Caco-2 (cell line): ENCODE data around the gene BDKRB2. TPM values are rescaled to one million over a fixed set of nuclear protein-coding genes. Genes with fewer than 3 reads are reported as not detected.

Experiments
- BruUV-seq: library from RNA; stranded (reverse); fragments of 400-500 nt; replicated peaks from 2 replicates; lab custom pipeline; 2021; lab: Mats Ljungman, UMichigan
- CTCF ChIA-PET: fragments of 300-600 bp; sonication (Branson Sonifier 250); formaldehyde crosslinking; loops from one replicate; lab custom pipeline; 2022; ENCODE audit warnings: antibody characterized with exemption; lab: Charles Lee
- POLR2A ChIA-PET: fragments of 300-600 bp; sonication (Branson Sonifier 250); formaldehyde crosslinking; loops from one replicate; lab custom pipeline; 2022; ENCODE audit warnings: antibody characterized with exemption; lab: Charles Lee
- DNase-seq, 2 experiments: peaks; one replicate each; pipeline versions ENCODE4 v3.0.0 to v3.0.0-alpha.2; 2020 to 2022
- H3K27me3 ChIP-seq: replicated peaks from 2 replicates; pipeline ENCODE4 v1.6.0; 2011; ENCODE audit warnings: low read length; ENCODE audit not compliant: control insufficient read depth, insufficient read depth
- H3K36me3 ChIP-seq: 2 replicates; pipeline ENCODE4 v1.5.1; 2011; ENCODE audit warnings: low read length; ENCODE audit not compliant: control insufficient read depth, insufficient read depth
- H3K4me1 ChIP-seq: fragments of 250-450 bp; sonication (Bioruptor Pico); 2 replicates; pipeline ENCODE4 v1.5.1; 2020; ENCODE audit warnings: mild to moderate bottlenecking
- H3K4me3 ChIP-seq: 2 replicates; pipeline ENCODE4 v1.5.1; 2011; ENCODE audit warnings: low read depth, mild to moderate bottlenecking, control low read depth, low read length
- H3K9me3 ChIP-seq: fragments of 250-450 bp; sonication (Bioruptor Pico); 2 replicates; pipeline ENCODE4 v1.5.1; 2020; ENCODE audit warnings: mild to moderate bottlenecking, moderate library complexity
- H3K27ac Mint-ChIP-seq: one replicate; pipeline ENCODE4 v1.8.0; 2022; ENCODE audit warnings: mixed read lengths; ENCODE audit not compliant: unreplicated experiment
- H3K27me3 Mint-ChIP-seq: one replicate; pipeline ENCODE4 v1.8.0; 2022; ENCODE audit warnings: mixed read lengths; ENCODE audit not compliant: insufficient read depth, unreplicated experiment
- H3K36me3 Mint-ChIP-seq: one replicate; pipeline ENCODE4 v1.8.0; 2022; ENCODE audit warnings: mild to moderate bottlenecking, mixed read lengths; ENCODE audit not compliant: insufficient read depth, unreplicated experiment
- H3K4me1 Mint-ChIP-seq: one replicate; pipeline ENCODE4 v1.8.0; 2022; ENCODE audit warnings: low read depth, mixed read lengths; ENCODE audit not compliant: unreplicated experiment
- H3K4me3 Mint-ChIP-seq: one replicate; pipeline ENCODE4 v1.8.0; 2022; ENCODE audit warnings: mild to moderate bottlenecking, moderate library complexity, mixed read lengths; ENCODE audit not compliant: unreplicated experiment
- H3K9me3 Mint-ChIP-seq: one replicate; pipeline ENCODE4 v1.8.0; 2022; ENCODE audit warnings: mixed read lengths; ENCODE audit not compliant: unreplicated experiment
- intact Hi-C: fragments of 100-400 bp; cut with micrococcal nuclease; formaldehyde crosslinking; loops from one replicate; pipeline ENCODE4 v1.10.0; 2022; ENCODE audit not compliant: unreplicated experiment
- total RNA-seq: library from RNA; stranded (reverse); gene quantifications from 2 replicates; pipeline ENCODE4 v1.2.3, GENCODE V29; 2022
- TF ChIP-seq, protein P1 (sequence below), 2 experiments: fragments of 200-600 bp in 1 of 2; IDR thresholded peaks; 1 replicate in 1 of 2; 2 replicates in 1 of 2; pipeline versions ENCODE4 v1.5.1 to v1.8.0; 2011 to 2022; ENCODE audit warnings: antibody characterized with exemption in 1 of 2, control low read depth in 1 of 2, inconsistent platforms in 1 of 2, low read depth in 1 of 2, low read length in 1 of 2, mild to moderate bottlenecking in 1 of 2, moderate library complexity in 1 of 2; ENCODE audit not compliant: insufficient read depth in 1 of 2, severe bottlenecking in 1 of 2, unreplicated experiment in 1 of 2

The BDKRB2 gene
- total RNA-seq, 1 experiment from 2014 or later: 2.0 TPM

DNA sequence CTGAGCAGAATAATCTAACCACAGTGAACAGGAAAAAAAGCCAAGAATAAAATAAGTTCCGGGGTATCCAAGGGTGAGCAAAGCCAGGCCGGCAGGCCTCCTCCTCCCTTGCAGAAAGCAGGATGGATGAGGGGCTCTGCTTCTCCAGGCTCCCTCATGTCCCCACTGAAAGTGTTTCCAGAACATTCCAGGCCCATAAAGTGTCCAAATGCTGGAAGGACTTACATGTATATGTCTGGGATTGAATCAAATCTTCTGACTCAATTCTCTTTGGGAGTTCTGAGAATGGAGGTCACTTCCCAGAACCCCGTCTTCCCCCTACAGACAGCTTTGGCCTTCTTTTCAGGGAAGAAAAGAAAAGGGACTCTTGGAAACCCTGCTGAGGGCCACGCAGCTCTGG, 26.4 kb downstream of the BDKRB2 start:
- no peaks in the 10 kb centered on the region for H3K4me1 Mint-ChIP-seq
- Histone ChIP-seq H3K9me3 (no peaks in the 10 kb centered on the region), H3K4me1 (0 out of 2 replicates have a peak, but pooled peaks cover 8% of the 10 kb centered on the region), H3K27me3 (no peaks in the 10 kb centered on the region), H3K36me3 (no peaks in the 10 kb centered on the region), H3K4me3 (no peak overlapping the region)
- POLR2A ChIA-PET: no interaction called here
- H3K9me3 Mint-ChIP-seq: no peaks in the 10 kb centered on the region
- intact Hi-C loops: no loop called here
- no peaks in the 10 kb centered on the region for H3K27me3 Mint-ChIP-seq
- no TSS peak for BruUV-seq
- H3K36me3 Mint-ChIP-seq: no peaks in the 10 kb centered on the region
- TF ChIP-seq, protein P1, sequence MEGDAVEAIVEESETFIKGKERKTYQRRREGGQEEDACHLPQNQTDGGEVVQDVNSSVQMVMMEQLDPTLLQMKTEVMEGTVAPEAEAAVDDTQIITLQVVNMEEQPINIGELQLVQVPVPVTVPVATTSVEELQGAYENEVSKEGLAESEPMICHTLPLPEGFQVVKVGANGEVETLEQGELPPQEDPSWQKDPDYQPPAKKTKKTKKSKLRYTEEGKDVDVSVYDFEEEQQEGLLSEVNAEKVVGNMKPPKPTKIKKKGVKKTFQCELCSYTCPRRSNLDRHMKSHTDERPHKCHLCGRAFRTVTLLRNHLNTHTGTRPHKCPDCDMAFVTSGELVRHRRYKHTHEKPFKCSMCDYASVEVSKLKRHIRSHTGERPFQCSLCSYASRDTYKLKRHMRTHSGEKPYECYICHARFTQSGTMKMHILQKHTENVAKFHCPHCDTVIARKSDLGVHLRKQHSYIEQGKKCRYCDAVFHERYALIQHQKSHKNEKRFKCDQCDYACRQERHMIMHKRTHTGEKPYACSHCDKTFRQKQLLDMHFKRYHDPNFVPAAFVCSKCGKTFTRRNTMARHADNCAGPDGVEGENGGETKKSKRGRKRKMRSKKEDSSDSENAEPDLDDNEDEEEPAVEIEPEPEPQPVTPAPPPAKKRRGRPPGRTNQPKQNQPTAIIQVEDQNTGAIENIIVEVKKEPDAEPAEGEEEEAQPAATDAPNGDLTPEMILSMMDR (IDR thresholded peaks at IDR 0.05; ENCODE audit: insufficient read depth in 1 of 2, low read depth in 1 of 2, low read length in 1 of 2, severe bottlenecking in 1 of 2, unreplicated experiment in 1 of 2): no peak
- no peak overlapping the region for H3K4me3 Mint-ChIP-seq
- H3K27ac Mint-ChIP-seq: no peak overlapping the region
- CTCF ChIA-PET: no interaction called here
- no peak for DNase-seq

DNA sequence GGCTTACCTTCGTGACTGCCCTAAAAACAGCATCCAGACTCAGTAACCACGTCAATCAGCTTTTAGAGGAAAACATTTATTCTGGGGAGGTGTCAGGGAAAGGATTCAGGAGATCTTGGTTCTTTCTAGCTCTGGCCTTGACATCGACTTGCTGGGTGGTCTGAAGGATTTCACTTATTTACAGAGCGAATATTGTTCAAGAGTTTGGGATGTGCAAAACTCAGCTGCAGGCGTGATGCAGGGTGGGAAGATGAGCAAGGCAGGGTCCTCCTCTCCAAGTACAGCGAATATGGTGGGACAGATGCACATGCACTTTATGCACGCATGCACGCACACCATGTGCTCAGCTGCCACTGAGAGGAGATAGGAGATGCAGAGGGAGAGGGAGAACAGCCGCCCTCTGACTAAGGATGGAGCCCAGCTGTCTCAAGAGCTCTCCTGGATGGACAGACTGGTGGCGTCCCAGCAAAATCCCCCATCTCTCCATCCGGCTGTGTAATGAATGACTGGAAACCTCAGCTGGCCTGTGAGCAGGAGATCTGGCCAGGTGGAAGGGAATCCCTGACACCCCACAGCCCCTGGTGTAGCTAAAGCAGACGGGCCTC, 27.0 kb downstream of the BDKRB2 start:
- H3K4me3 ChIP-seq: no peak overlapping the region
- intact Hi-C loops: no loop called here
- H3K27me3 Mint-ChIP-seq: no peaks in the 10 kb centered on the region
- no peak overlapping the region for H3K27ac Mint-ChIP-seq
- H3K36me3 Mint-ChIP-seq: no peaks in the 10 kb centered on the region
- no peaks in the 10 kb centered on the region for H3K9me3 Mint-ChIP-seq
- no peaks in the 10 kb centered on the region for H3K36me3 ChIP-seq
- no peak overlapping the region for H3K4me3 Mint-ChIP-seq
- CTCF ChIA-PET: no interaction called here
- H3K4me1 ChIP-seq: 0 out of 2 replicates have a peak, but pooled peaks cover 8% of the 10 kb centered on the region
- no peaks in the 10 kb centered on the region for H3K9me3 ChIP-seq
- POLR2A ChIA-PET: no interaction called here
- no peaks in the 10 kb centered on the region for H3K27me3 ChIP-seq
- no peak for DNase-seq
- TF ChIP-seq, protein P1 (IDR thresholded peaks at IDR 0.05; ENCODE audit: insufficient read depth in 1 of 2, low read depth in 1 of 2, low read length in 1 of 2, severe bottlenecking in 1 of 2, unreplicated experiment in 1 of 2): no peak
- no TSS peak for BruUV-seq
- H3K4me1 Mint-ChIP-seq: no peaks in the 10 kb centered on the region

DNA sequence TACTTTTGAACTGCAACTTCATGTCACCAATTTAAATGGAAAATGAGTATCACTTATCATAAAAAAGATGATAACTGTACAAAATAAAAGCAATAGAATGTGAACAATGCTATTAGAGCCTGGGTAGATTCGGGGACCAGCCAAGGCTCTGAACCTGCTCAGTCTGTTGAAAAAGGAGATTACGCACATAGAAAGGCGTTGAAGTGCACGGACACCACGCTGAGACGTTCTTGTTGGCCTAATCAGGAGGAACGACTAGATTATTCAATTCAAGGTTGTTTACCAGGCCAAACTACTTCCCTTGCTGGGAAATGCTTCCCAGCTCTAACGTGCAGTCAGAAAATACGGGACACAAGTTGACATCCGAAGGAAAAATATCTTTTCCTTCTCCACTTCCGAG, 27.9 kb downstream of the BDKRB2 start:
- Histone ChIP-seq H3K4me1 (0 out of 2 replicates have a peak, but pooled peaks cover 8% of the 10 kb centered on the region), H3K36me3 (no peaks in the 10 kb centered on the region), H3K9me3 (no peaks in the 10 kb centered on the region), H3K27me3 (no peaks in the 10 kb centered on the region), H3K4me3 (no peak overlapping the region)
- DNase-seq: no peak
- H3K27ac Mint-ChIP-seq: no peak overlapping the region
- H3K36me3 Mint-ChIP-seq: no peaks in the 10 kb centered on the region
- ChIA-PET POLR2A (no interaction called here), CTCF (no interaction called here)
- H3K27me3 Mint-ChIP-seq: no peaks in the 10 kb centered on the region
- TF ChIP-seq, protein P1 (IDR thresholded peaks at IDR 0.05; ENCODE audit: insufficient read depth in 1 of 2, low read depth in 1 of 2, low read length in 1 of 2, severe bottlenecking in 1 of 2, unreplicated experiment in 1 of 2): no peak
- intact Hi-C loops: no loop called here
- BruUV-seq: no TSS peak
- no peaks in the 10 kb centered on the region for H3K4me1 Mint-ChIP-seq
- H3K9me3 Mint-ChIP-seq: no peaks in the 10 kb centered on the region
- H3K4me3 Mint-ChIP-seq: no peak overlapping the region
